ENCODE data around the gene IGF1R. TPM values are rescaled to one million over a fixed set of nuclear protein-coding genes. Genes with fewer than 3 reads are reported as not detected.

The IGF1R gene
- total and polyA plus RNA-seq, 2 of the 13 experiments (the other 11 are each of a cell fraction or from before 2014, with no cell fraction given), result 15.9 to 18.4 TPM

DNA sequence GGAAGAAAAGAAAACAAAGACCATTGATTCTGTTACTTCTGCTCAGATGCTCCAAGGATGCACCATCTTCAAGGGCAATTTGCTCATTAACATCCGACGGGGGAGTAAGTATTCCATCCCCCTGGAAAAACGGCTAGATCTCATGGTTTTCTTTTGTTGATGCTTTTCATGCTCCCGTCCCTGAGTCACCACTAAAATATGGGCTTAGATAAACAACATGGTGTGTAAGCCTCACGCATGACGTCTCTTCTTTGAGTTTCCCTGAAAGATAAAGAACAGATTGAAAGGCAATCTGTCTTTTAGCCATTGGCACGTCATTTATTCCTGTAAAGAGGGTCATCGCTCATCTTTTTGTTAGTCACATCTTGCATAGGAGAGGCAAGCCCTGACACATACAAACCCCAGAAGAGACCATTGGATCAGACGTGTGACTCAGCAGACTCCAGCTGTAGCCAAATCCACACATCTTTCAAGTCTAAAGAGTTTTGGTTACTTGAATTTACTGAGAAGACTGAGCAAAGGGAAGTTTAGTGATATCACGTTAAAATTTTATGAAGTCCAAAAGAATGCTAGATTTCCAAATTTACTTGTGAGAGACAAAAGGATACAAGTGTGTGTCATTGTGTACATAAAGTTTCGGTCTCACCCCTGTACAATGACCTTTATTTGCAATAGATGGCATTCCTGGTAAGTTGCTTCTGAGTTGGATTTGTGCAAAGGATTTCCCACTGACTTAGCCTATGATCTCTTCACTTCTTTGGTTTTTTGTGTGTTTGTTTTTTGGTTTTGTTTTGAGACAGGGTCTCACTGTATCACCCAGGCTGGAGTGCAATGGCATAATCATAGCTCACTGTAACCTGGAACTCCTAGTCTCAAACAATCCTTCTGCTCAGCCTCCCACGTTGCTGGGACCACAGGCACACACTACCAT is 248.7 kb downstream of the IGF1R start (continued):
- TF ChIP-seq, protein P1, sequence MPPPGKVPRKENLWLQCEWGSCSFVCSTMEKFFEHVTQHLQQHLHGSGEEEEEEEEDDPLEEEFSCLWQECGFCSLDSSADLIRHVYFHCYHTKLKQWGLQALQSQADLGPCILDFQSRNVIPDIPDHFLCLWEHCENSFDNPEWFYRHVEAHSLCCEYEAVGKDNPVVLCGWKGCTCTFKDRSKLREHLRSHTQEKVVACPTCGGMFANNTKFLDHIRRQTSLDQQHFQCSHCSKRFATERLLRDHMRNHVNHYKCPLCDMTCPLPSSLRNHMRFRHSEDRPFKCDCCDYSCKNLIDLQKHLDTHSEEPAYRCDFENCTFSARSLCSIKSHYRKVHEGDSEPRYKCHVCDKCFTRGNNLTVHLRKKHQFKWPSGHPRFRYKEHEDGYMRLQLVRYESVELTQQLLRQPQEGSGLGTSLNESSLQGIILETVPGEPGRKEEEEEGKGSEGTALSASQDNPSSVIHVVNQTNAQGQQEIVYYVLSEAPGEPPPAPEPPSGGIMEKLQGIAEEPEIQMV (CRISPR knock-in tag; IDR thresholded peaks at IDR 0.05; ENCODE audit: low read depth), result no peak
- TF ChIP-seq ZNF713 (CRISPR knock-in tag; IDR thresholded peaks at IDR 0.05), result no peak
- TF ChIP-seq RFXAP (CRISPR knock-in tag; IDR thresholded peaks at IDR 0.05; ENCODE audit: borderline replicate concordance), result no peak
- TF ChIP-seq ZSCAN20 (CRISPR knock-in tag; IDR thresholded peaks at IDR 0.05; ENCODE audit: borderline replicate concordance), result no peak
- peak; percentile 16 for TF ChIP-seq ASH2L (IDR thresholded peaks at IDR 0.05; ENCODE audit: insufficient read length, low read depth, low read length)

DNA sequence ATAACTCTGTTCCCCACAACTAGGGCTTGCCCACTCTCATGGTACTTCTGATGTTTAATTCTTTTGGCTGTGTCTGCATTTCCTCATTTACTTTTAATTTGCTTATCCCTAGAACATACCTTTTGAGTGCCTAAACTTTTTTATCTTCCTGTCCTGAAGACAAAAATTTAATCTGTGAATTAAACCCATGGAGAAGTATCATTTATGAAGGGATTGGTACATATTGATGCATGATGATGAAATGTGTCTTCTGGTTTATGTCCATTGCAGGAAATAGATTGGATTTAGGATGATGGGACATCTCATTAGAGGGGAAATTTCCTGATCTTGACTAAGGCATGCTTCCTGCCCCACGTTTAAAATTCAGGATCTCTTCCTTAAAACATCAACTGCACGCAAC is 249.8 kb downstream of the IGF1R start:
- in situ Hi-C loops (cut with HindIII; ENCODE audit: extremely low pct_ligation_motif_present, low pct_unique_long_range_greater_than_20kb), result no loop called here
- 81% methylated on average over 2 of the region's 2 CpGs for WGBS (ENCODE audit: low lambda C conversion rate)
- FAIRE-seq (no peak), ATAC-seq (no peak), DNase-seq (ENCODE audit: low spot score) (no peak)
- BruUV-seq (replicated peaks), result no TSS peak
- H3K4me1 ChIP-seq (ENCODE audit: insufficient read depth, low read length), result peaks cover 29% of the 10 kb centered on the region
- CTCF ChIA-PET (ENCODE audit: low intra/inter-chr PET ratio, low total read pairs), result no interaction called here
- no peak overlapping the region for H3K9ac ChIP-seq (ENCODE audit: insufficient read depth, low read depth, low read length)
- no peak overlapping the region for H3K4me3 ChIP-seq (replicated peaks in 1 of 3; ENCODE audit: insufficient read depth in 1 of 3, low read depth in 2 of 3, low read length in 3 of 3)
- peaks cover 4% of the 10 kb centered on the region for H3K79me2 ChIP-seq (ENCODE audit: insufficient read depth, low read length)
- no peaks in the 10 kb centered on the region for H3K27me3 ChIP-seq (ENCODE audit: control insufficient read depth in 1 of 2, insufficient read depth in 2 of 2, low read length in 2 of 2)
- no peak overlapping the region for H3K4me2 ChIP-seq (ENCODE audit: low read depth, low read length)
- H2AFZ ChIP-seq (ENCODE audit: low read length), result no peak overlapping the region
- intact Hi-C loops (cut with micrococcal nuclease; ENCODE audit: unreplicated experiment), result no loop called here
- POLR2A ChIA-PET, result no interaction called here
- H3K9me3 ChIP-seq (ENCODE audit: low read length), result no peaks in the 10 kb centered on the region
- H3K36me3 ChIP-seq (replicated peaks in 1 of 2; ENCODE audit: control insufficient read depth in 1 of 2, insufficient read depth in 2 of 2, low read length in 2 of 2), result peaks cover 17 to 63% of the 10 kb centered on the region in 2 experiments
- H4K20me1 ChIP-seq (ENCODE audit: insufficient read depth, low read length), result peaks cover 6% of the 10 kb centered on the region
- peak overlapping the region; percentile 43 for H3K27ac ChIP-seq (ENCODE audit: extremely low read length, insufficient read depth, low read length)
- TF ChIP-seq ATAD3A (CRISPR knock-in tag; IDR thresholded peaks at IDR 0.05) (no peak), CEBPB (IDR thresholded peaks at IDR 0.05; ENCODE audit: borderline replicate concordance, low read depth, low read length) (peak; percentile 48; the same call in 1 of the 2 replicates)
